Mesothelial cell of epicardium (in vitro differentiated cells): ENCODE results near the gene COL5A1. TPM values are rescaled to one million over a fixed set of nuclear protein-coding genes. Genes with fewer than 3 reads are reported as not detected.

Experiments used
- DNase-seq, 2 experiments: peaks; one replicate each; pipeline ENCODE4 v3.0.0; 2021; ENCODE audit warnings: low spot score in 2 of 2; ENCODE audit not compliant: unreplicated experiment in 2 of 2
- H3K27ac Mint-ChIP-seq: 2 replicates; pipeline ENCODE4 v1.8.0; 2021; ENCODE audit warnings: mixed read lengths
- H3K27me3 Mint-ChIP-seq: 2 replicates; pipeline ENCODE4 v1.8.0; 2021; ENCODE audit warnings: low read depth, mixed read lengths
- H3K36me3 Mint-ChIP-seq: 2 replicates; pipeline ENCODE4 v1.8.0; 2021; ENCODE audit warnings: mixed read lengths
- H3K4me1 Mint-ChIP-seq: 2 replicates; pipeline ENCODE4 v1.8.0; 2021; ENCODE audit warnings: mixed read lengths
- H3K4me3 Mint-ChIP-seq: 2 replicates; pipeline ENCODE4 v1.8.0; 2021; ENCODE audit warnings: mild to moderate bottlenecking, moderate library complexity, mixed read lengths
- H3K9me3 Mint-ChIP-seq: 2 replicates; pipeline ENCODE4 v1.8.0; 2021; ENCODE audit warnings: mixed read lengths
- total RNA-seq: library from RNA; stranded (reverse); gene quantifications from 3 replicates; pipeline ENCODE4 v1.2.1, GENCODE V29; 2021
- TF ChIP-seq, protein P1 (sequence below): fragments of 200-600 bp; sonication (generic); IDR thresholded peaks from one replicate; pipeline ENCODE4 v1.5.0; 2021; ENCODE audit warnings: antibody characterized with exemption; ENCODE audit not compliant: unreplicated experiment

The COL5A1 gene
- total RNA-seq, 1 donor from 2014 or later = 605 TPM

- TF ChIP-seq, protein P1, sequence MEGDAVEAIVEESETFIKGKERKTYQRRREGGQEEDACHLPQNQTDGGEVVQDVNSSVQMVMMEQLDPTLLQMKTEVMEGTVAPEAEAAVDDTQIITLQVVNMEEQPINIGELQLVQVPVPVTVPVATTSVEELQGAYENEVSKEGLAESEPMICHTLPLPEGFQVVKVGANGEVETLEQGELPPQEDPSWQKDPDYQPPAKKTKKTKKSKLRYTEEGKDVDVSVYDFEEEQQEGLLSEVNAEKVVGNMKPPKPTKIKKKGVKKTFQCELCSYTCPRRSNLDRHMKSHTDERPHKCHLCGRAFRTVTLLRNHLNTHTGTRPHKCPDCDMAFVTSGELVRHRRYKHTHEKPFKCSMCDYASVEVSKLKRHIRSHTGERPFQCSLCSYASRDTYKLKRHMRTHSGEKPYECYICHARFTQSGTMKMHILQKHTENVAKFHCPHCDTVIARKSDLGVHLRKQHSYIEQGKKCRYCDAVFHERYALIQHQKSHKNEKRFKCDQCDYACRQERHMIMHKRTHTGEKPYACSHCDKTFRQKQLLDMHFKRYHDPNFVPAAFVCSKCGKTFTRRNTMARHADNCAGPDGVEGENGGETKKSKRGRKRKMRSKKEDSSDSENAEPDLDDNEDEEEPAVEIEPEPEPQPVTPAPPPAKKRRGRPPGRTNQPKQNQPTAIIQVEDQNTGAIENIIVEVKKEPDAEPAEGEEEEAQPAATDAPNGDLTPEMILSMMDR = no peak
- no peak overlapping the region for H3K4me3 Mint-ChIP-seq
- H3K4me1 Mint-ChIP-seq = peaks cover 15% of the 10 kb centered on the region
- DNase-seq = no peak
- no peaks in the 10 kb centered on the region for H3K27me3 Mint-ChIP-seq
- H3K27ac Mint-ChIP-seq = peak overlapping the region; percentile 90
- H3K9me3 Mint-ChIP-seq = no peaks in the 10 kb centered on the region
- H3K36me3 Mint-ChIP-seq = peaks cover 34% of the 10 kb centered on the region
These were observed 170.2 kb downstream of the COL5A1 start for GRCh38 chr9:134811673-134812342.

GRCh38 chr9:134812343-134812673 is 170.7 kb downstream of the COL5A1 start:
- TF ChIP-seq, protein P1 = no peak
- H3K4me3 Mint-ChIP-seq = no peak overlapping the region

GRCh38 chr9:134813841-134814240 is 172.2 kb downstream of the COL5A1 start:
- TF ChIP-seq, protein P1 = no peak
- H3K4me3 Mint-ChIP-seq = no peak overlapping the region
- peaks cover 8% of the 10 kb centered on the region for H3K4me1 Mint-ChIP-seq
- no peaks in the 10 kb centered on the region for H3K9me3 Mint-ChIP-seq
- peak overlapping the region; percentile 59 for H3K27ac Mint-ChIP-seq
- no peaks in the 10 kb centered on the region for H3K27me3 Mint-ChIP-seq
- peaks cover 35% of the 10 kb centered on the region for H3K36me3 Mint-ChIP-seq
- no peak for DNase-seq

More at GRCh38 chr9:134812343-134812673, 170.7 kb downstream of the COL5A1 start:
- Mint-ChIP-seq H3K4me1 (peaks cover 15% of the 10 kb centered on the region), H3K9me3 (no peaks in the 10 kb centered on the region), H3K27me3 (no peaks in the 10 kb centered on the region), H3K27ac (peak overlapping the region; percentile 90), H3K36me3 (peaks cover 34% of the 10 kb centered on the region)
- no peak for DNase-seq

GRCh38 chr9:134814598-134815215 is 173.1 kb downstream of the COL5A1 start:
- Mint-ChIP-seq H3K4me1 (peaks cover 8% of the 10 kb centered on the region), H3K27me3 (no peaks in the 10 kb centered on the region), H3K4me3 (no peak overlapping the region), H3K27ac (no peak overlapping the region), H3K9me3 (no peaks in the 10 kb centered on the region), H3K36me3 (peaks cover 35% of the 10 kb centered on the region)
- TF ChIP-seq, protein P1 = no peak
- DNase-seq = no peak

DNA sequence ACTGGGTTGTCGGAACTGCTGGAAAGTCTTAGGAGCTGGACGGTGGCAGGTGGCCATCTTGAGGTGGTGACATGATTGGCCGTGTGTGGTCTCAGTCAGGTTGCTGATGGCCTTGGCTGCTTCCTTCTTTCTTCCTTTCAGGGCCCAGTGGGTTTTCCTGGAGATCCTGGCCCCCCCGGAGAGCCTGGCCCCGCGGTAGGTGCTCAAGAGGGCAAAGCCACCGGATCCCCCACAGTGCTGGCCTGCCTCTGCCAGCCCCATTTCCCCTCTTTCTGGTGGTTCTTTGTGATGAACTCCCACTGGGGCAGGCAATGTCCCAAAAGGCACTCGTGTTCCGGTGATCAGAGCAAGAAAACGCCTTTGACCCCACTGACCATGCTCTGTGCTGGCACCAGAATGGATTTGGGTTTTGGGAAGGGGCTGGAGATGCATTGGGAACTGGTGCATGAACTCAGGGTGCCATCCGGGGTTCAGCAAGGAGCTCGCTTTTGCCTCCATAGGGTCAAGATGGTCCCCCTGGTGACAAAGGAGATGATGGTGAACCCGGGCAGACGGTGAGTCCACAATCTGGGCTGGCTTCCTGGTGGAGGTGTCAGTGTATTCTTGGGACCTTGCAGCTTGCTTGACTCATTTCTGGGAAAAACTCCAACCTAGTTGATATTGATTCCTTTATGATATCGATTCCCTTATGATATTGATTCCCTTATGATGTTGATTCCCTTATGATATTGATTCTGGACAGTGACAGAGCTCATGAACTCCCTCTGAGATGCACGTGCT is 174.0 kb downstream of the COL5A1 start:
- Mint-ChIP-seq H3K9me3 (no peaks in the 10 kb centered on the region), H3K27ac (peak overlapping the region; percentile 23), H3K4me3 (no peak overlapping the region), H3K36me3 (peaks cover 35% of the 10 kb centered on the region), H3K4me1 (peaks cover 8% of the 10 kb centered on the region), H3K27me3 (no peaks in the 10 kb centered on the region)
- no peak for DNase-seq
- TF ChIP-seq, protein P1 = no peak
